HG02981 (cell line): Measurements from ENCODE around the gene DAND5.

Source experiments
- ATAC-seq: cut with Tn5 transposase; IDR thresholded peaks from one replicate; pipeline ENCODE4 v1.9.1; 2021; ENCODE audit warnings: mild to moderate bottlenecking, moderate library complexity; ENCODE audit not compliant: unreplicated experiment

DAND5 gene

DNA sequence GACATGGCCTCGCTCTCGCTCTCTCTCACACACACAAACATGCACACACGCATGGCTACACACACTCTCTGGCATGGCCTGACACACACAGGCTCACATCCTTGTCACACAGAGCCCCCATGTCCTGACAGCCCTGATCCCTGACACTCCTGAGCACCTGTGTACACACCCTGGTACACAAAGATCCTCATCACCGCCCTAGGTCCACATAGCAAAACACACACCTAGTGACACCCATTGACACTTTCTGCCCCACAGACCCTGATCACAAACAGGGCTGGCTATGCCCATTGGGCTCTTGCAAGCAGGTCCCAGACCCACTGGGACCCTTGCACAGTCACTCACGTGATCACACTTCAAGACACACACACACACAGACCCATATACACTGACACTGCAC, 21.9 kb downstream of the DAND5 start:
- no peak for ATAC-seq

GRCh38 chr19:12992729-12993128, 23.4 kb downstream of the DAND5 start:
- ATAC-seq = no peak

- ATAC-seq = no peak
Observed at GRCh38 chr19:12993562-12993961, 24.2 kb downstream of the DAND5 start.

DNA sequence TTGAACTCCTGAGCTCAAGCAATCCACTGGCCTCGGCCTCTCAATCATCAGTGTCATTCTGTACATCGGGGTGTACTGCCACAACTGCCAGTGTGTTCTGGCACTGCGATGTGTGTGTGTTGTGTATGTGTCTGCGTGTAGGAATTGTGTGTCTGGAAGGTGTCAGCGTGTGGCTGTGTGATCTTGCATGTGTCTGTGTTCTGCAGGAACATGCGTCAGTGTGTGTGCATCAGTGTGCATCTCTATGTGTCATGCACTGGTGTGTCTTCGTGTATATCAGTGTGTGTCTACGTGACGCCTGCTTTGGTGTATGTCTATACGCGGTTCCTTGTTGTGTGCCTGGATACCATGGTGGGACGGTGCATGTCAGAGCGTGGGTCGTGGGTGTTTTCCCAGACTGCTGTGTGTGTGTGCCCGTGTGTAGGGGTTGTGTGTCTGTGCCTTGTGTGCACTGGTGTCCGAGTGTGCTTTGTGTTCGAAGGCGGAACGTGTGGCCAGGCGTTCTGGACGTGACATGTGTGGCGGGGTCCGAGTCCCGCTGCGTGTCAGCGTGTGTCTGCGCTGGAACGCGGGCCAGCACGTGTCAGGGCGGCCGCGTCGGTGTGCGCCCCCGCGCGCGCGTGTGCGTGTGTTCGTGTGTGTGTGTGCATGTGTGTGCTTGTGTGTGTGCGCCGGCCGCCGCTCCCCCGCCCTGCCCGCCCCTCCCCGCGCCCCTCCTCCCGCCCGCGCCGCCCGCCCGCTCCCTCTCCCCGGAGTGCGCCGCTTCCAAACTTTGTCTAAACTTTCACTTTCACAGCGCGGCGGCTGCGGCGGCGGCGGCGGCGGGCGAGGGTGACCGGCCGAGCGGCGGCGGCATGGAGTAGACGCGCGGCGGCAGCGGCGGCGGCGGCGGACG, 25.6 kb downstream of the DAND5 start, which contains the start of gene NFIX:
NFIX (plus strand) TSS at position 775 of the 895 bp plus-strand sequence. CDS start 363 bp downstream, outside the sequence.
- ATAC-seq = no peak

GRCh38 chr19:12995596-12996405, 26.4 kb downstream of the DAND5 start:
- no peak for ATAC-seq

GRCh38 chr19:12996406-12997094, 27.2 kb downstream of the DAND5 start:
- ATAC-seq = no peak

DNA sequence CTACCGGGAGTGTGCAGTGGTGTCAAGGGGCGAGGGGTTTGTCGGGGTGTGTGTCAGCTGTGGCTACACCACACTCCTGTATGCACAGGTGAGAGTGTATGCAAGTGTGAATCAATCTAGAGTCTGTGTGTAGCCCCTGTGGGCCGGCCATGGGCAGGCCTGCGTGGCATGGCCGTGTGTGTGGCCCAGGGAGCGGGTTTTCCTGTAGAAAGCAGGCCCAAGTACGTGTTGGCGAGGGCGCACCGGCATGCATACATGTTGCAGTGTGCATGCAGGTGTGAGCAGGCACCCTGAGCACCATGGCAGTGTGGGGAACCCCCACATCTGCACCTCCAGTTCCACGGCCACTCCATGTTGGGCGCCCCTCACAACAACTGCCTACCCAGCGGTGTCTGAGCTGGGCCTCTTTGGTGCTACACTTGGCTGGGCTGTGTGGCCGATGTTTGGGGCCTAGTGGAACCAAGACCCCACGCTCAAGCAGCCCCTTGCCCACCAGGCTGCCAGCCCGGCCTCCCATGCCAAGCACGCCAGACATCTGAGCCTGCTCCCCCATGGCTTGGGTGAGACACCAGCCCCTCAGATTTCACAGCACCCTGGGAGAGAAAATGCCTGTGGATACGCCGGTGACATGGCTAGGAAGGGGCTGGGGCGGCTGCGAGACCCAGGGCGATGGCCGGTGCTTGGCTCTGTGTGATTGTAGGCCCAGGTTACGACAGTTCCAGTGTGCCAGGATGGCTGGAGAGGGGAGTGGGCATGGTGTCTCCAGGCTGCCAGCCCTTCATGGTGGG, 28.0 kb downstream of the DAND5 start:
- no peak for ATAC-seq

DNA sequence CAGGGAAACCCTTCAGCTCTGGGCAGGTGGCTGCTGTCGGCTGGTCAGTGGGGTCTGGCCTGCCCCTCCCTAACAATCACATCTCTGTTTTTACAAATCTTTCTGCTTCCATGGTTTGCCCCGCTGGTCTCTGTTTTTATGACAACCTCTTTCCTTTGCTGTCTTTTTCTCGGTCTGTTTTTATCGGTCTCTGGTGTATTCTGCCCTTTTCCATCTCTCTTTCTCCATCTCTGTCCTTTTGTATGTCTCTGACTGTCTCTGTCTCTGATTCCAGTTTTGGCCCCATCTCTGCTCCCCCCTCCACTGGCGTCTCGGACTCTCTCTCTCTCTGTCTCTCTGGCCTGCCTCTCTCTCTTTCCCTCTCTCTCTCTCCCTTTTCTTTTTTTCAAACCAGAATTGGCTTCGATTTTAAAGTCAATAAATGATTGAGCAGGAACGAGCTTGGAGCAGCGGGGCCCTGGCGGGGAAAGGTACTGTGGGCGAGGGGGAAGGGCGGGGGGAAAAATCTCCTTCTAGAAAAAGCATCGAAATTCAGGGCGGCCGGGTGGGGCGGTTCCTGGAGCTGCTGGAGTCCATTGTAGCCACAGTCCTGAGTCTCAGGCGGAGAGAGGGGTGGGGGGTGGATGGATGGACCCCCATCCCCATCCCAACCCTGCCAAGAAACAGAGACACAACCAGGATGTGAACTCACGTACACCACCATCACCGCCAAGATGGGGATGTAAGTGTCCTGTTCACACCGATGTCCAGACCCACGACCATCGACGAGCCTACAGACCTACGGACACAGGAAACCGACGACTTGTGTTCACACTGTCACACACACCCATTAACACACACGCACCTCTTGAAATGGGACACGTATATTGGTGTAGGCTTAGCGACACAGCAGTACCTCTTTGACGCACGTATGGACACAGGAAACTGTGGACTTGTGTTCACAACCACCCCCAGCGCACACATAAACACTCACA, 28.9 kb downstream of the DAND5 start:
- no peak for ATAC-seq

DNA sequence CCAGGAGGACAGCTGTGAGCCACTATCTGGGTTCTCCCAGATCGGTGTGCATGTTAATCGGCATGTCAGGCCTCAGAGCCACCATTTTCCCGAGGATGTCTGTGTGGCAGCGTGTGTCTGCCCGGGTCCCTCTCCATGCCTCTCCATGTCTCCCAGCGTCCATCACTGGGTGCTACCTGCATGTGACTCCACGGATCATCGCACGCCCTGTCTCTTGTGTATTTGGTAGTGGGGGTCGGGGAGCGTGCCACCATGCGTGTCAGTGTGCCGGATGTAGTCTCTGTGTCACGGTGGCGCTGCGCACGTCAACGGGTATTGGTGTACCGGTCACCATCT, 31.8 kb downstream of the DAND5 start:
- no peak for ATAC-seq

DNA sequence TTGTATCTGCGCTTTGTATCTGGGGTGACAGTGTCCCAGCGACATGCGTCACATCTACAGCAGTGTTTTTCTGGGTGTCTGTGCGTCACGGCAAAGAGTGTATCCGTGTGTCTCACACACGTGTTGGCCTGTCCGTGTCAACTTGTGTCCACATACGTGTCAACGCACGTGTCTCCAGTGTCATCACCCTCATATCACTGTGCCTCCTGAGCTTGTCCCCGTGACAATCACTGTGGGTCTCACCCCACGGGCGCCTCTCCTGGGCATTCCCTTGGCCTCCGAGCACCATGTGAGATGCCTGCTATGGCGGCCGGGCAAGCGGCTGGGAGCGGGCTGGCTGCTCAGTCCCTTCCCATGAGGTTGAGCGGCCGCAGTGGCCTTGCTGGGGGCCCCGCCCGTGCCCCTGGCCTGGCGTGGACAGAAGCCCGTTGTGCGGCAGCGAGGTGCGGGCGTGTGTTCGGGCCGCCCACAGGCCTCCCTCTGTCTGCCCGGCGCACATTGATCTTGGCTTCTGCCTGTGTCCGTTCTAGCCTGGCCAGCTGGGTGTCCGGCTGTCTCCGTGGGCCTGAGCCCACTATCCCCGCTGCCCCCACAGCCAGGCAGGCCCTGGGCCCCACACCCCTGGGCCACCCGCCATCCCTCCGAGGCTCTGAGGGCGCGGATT, 32.3 kb downstream of the DAND5 start:
- ATAC-seq = no peak

DNA sequence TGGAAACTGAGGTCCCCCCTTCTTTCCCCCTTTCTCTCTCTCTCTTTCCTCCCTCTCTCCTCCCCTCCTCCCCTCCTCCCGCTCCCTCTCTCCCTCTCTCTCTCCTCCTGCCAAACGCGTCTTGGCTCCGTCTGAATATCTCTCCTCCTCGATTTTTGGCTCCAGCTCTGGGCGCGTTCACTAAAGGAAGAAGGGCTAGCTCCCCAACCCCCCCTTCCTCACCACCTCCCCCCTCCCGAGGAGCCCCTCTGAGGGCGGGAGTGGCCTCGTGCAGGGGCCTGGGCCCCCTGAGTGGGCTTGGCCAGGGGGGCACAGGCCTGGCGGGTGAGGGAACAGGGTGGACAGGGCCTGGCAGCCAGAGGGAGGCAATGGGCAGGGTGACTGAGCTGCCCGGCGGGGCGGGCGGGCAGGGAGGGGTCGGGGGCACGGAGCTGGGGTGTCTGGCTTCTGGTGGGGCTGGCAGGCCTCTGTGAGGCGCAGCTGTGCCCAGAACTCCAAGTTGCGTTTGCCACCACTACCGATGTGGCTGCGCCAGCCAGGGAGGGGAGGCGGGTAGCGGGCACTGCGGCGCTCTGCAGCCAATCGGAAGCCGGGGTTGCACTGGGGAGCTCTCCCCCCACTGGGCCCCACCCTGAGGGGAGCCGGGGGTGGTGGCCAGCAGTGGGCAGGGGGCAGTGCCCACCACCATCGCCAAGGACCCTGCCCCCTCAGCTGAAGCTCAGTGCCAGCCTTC, 33.0 kb downstream of the DAND5 start:
- no peak for ATAC-seq

GRCh38 chr19:13003081-13003480, 33.7 kb downstream of the DAND5 start:
- no peak for ATAC-seq

GRCh38 chr19:13004273-13004672, 34.9 kb downstream of the DAND5 start:
- no peak for ATAC-seq

GRCh38 chr19:13005253-13005652, 35.9 kb downstream of the DAND5 start:
- no peak for ATAC-seq

- no peak for ATAC-seq
Observed at GRCh38 chr19:13005861-13006370, 36.5 kb downstream of the DAND5 start.

GRCh38 chr19:13006431-13007281, 37.3 kb downstream of the DAND5 start:
- ATAC-seq = no peak
